Activated gamma-delta T cell treated with Interleukin-2 at 50 U/mL for 16 hours (primary cell): Measurements from ENCODE around the gene SNPH.
"Not testable (repeated sequence)": the region's sequence is repeated elsewhere in the genome, so short reads cannot be mapped to it uniquely, and the experiment has no call there.

Experiments used
- DNase-seq: peaks from one replicate; pipeline ENCODE4 v3.0.0-alpha.2; 2020

SNPH gene, protein sequence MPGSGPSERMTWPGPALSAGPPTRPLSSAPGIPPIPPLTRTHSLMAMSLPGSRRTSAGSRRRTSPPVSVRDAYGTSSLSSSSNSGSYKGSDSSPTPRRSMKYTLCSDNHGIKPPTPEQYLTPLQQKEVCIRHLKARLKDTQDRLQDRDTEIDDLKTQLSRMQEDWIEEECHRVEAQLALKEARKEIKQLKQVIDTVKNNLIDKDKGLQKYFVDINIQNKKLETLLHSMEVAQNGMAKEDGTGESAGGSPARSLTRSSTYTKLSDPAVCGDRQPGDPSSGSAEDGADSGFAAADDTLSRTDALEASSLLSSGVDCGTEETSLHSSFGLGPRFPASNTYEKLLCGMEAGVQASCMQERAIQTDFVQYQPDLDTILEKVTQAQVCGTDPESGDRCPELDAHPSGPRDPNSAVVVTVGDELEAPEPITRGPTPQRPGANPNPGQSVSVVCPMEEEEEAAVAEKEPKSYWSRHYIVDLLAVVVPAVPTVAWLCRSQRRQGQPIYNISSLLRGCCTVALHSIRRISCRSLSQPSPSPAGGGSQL

DNA sequence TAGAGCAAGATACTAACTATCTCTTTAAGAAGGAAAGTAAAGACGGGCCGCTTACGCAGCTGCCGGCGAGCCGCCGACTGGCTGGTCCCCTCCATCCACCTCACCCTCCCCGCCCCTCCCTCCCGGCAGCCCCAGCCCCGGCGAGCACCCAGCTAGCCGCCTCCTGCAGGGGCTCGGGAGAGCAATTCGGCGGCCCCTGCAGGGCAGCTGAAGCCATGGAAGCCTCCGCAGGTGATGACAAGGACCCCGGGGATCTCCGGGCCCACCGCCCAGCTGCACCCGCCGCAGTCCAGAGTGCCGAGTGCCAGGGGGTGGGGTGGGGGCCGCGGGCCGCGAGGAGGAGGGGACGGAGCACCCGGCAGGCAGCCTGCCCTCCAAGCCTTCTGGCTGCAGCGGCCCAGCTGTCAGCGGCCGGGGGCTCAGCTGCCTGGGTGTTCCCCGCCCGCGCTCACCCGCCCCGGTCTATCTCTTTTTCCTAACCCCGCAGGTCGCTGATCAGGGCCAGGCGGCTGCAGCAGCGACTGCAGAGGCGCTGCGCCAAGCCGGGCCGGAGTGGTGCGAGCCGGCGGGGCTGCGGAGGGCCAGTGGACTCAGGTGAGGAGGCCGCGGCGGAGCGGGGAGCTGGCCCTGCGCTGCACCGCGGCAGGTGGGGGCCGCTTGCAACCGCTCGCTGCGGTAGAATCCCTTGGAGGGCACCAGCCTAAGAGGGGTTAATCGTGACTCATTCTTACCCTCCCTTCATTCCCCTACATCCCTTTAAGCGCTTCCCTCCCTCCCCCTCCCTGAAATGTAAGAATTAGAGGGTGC lies at the start of gene SNPH:
Gene SNPH (plus strand): TSS at position 128 of the 807 bp plus-strand sequence. CDS start 29,946 bp downstream, outside the sequence.
- peak; percentile 69 for DNase-seq

DNA sequence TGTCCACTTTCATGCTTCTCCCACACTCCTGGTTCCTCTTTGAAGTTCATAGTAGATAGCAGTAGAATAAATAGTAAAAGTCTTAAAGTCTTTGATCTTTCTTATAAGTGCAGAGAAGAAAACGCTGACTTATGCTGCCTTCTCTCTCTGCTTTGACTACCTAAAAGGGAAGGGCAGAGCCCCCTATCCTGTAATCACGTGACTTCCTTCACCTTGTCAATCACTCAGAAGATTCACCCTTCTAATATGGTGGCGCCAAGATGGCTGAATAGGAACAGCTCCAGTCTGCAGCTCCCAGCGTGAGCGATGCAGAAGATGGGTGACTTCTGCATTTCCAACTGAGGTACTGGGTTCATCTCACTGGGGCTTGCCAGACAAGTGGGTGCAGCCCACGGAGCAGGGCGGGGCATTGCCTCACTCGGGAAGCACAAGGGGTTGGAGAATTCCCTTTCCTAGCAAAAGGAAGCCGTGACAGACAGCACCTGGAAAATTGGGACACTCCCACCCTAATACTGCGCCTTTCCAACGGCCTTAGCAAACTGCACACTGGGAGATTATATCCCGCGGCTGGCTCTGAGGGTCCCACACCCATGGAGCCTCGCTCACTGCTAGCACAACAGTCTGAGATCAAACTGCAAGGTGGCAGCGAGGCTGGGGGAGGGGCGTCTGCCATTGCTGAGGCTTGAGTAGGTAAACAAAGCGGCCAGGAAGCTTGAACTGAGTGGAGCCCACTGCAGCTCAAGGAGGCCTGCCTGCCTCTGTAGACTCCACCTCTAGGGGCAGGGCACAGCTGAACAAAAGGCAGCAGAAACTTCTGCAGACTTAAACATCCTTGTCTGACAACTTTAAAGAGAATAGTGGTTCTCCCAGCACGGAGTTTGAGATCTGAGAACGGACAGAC lies 49.3 kb upstream of the SNPH start:
- not testable (repeated sequence) for DNase-seq

- DNase-seq = not testable (repeated sequence)
These were observed 43.3 kb upstream of the SNPH start for GRCh38 chr20:1222750-1223149.

- DNase-seq = no peak
These were observed 41.7 kb upstream of the SNPH start for GRCh38 chr20:1224205-1224890.

DNA sequence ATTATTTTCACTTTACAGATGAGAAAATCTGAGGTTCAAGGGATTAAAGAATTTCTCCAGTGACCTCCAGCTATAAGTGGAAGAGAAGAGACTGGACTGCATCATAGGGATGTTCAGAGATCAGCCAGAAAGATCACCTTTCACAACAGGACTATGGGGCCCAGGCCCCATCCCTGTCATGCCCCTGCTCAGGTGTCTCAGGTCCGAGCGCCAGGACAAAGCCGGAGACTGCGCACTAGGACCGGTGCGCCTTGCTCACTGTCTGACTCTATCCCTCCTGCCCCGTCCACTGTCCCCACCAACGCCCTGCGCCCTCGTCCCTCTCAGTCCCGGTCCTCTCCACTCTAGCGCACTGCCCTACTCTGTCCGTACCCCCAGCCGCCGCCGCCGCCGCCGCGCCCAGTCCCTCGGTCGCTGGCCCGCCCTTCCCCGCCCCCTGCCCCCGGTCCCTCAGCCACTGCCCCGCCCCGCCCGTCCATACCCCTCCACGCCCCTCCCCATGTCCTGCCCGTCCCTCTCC lies 40.8 kb upstream of the SNPH start:
- no peak for DNase-seq

- peak; percentile 67 for DNase-seq
These were observed 40.1 kb upstream of the SNPH start, which contains the start of gene RAD21L1 for GRCh38 chr20:1225783-1226654. Gene RAD21L1 (plus strand): TSS chr20:1226044. CDS start chr20:1228454, 2,410 bp downstream.

DNA sequence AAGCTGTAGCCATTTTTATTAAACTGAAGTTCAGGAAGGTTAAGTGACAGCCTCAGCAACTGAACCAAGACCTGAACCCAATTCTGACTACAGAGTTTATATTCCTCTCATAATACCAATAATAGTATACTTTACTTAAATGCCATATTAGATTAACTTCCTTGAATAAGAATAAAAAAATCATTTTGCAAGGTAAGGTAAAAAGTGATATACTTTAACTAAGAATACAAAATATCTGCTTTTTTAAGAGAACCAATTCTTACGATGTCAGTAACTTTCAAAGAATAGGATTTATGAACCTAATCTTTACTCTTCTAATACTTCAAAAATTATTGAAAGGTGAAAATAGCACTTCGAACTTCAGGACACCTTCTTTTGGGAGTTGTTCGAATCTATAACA lies 36.6 kb upstream of the SNPH start:
- no peak for DNase-seq

DNA sequence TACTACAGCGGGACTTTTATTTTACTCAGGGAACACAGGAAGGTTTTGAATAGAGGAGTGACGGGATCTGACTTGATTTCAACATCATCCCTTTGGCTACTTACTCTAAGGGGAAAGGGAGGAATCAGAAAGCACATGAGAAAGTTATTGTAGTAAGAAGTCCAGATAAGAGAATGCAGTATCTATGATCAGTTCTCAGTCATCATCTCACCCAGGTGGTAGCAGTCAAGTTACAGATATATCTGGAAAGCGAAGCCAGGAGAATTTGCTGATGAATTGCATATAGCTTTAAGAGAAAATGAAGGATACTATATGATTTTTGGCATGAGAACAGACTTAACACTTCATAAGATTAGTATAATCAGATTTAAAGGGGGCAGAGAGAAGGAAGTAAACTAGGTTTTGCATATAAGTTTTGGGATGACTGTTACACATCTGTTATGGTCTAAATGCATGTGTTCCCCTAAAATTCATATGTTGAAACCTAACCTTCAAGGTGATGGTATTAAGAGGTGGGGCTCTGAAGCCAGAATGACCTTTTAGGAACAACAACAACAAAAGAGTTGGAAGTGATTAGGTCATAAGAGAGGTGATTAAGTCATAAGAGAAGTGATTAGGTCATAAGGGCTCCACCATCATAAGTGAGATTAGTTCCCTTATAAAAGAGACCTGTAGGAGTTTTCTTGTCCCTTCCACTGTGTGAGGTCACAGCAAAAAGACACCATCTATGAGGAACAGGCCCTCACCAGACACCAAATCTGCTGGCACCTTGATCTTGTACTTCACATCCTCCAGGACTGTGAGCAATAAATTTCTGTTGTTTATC lies 33.6 kb upstream of the SNPH start:
- DNase-seq = no peak

DNA sequence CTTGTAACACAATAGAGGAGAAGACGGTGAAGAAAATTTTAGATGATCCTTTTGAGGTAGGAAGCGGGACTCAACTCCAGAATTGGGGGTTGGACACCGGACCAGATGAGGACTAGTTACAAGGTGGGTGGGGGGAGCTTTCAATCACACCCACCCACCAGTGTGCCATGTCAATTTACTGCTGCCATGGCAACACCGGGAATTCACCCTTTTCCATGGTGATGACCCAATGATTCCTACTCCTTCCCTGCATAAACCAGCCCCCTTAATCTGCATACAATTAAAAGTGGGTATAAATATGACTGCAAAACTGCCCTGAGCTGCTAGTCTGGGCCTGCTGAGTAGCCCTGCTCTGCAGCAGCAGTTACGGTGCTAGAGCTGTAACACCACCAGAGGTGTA lies 25.5 kb upstream of the SNPH start:
- no peak for DNase-seq

GRCh38 chr20:1241456-1241855 lies 24.6 kb upstream of the SNPH start:
- no peak for DNase-seq

DNA sequence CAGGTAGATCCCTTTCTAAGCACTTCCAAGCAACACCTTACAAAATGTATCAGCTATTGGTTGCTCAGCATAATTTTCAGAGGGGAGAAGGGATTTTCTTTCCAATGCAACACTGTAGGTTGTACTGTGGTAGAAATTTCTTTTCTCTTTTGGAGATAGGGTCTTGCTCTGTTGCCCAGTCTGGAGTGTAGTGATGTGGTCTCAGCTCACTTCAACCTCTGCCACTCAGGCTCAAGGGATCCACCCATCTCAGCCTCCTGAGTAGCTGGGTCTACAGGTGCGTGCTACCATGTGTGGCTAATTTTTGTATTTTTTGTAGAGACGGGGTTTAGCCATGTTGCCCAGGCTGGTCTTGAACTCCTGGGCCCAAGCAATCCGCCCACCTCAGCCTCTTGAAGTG lies 24.0 kb upstream of the SNPH start:
- no peak for DNase-seq

- DNase-seq = no peak
These were observed 23.6 kb upstream of the SNPH start for GRCh38 chr20:1242530-1242929.

DNA sequence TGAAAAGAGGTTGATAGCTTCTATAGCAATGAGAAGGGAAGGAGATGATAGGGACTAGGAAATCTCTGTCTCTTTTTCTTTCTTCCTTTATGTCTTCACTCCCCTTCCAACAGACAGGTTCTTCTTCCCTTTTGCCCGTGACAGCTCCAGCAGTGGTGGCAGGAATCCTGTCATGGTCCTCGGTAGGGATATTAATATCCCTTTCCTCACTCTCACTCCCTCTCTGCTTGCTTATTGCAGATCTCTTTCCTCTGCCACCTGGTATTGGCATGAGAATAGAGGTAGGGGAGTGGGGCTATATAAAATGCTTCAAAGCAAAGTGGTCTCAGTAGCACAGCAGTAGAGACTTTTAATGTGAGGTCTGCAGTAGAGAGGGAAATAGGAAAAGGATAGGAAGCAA lies 20.5 kb upstream of the SNPH start:
- no peak for DNase-seq

- no peak for DNase-seq
These were observed 18.4 kb upstream of the SNPH start for GRCh38 chr20:1247689-1248088.

GRCh38 chr20:1250282-1250681 lies 15.8 kb upstream of the SNPH start:
- DNase-seq = not testable (repeated sequence)

GRCh38 chr20:1252416-1252815 lies 13.7 kb upstream of the SNPH start:
- DNase-seq = no peak

- no peak for DNase-seq
These were observed 11.8 kb upstream of the SNPH start for GRCh38 chr20:1254254-1254653.

GRCh38 chr20:1255675-1256074 lies 10.4 kb upstream of the SNPH start:
- DNase-seq = no peak

DNA sequence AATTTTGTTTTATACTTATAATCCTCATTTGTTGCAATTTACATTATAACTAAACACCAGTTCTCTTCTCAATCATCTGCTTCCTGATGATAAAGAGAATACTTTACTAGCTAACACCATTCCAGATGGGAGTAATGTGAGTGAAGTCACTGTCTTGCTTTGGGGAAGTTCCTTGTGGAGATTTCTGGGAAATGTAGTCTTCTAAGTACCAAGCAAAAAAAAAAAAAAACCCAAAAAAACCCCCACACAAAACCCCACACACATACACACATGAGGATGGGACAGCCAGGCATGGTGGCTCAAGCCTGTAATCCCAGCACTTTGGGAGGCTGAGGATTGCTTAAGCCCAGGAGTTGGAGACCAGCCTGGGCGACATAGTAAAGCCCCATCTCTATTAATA lies 2.2 kb upstream of the SNPH start:
- DNase-seq = no peak

DNA sequence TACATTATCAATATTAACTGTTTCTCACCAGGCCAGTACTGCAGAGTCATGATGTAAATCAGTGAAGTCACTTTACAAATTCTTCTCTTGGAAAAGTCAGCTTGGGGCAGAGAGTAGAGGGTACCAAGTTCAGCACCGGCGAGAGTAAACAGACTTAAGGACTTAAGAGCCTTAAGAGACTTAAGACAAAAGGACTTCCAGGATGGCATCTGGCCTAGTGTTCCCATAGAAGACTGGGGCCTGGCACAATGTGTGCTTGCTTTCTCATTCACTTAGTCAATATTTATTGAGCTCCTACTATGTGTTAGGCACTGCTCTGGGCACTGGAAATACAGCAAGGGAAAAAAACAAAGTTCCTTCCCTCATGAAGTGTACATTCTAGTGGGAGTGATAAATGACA lies 1.4 kb upstream of the SNPH start:
- DNase-seq = no peak
